Activated naive CD4-positive, alpha-beta T cell treated with anti-CD3 and anti-CD28 coated beads, Interleukin-2, amount 50 U/mL, for 24 hours (primary cell): Measurements from ENCODE around the gene ELP4.
"Not testable (repeated sequence)": the region's sequence is repeated elsewhere in the genome, so short reads cannot be mapped to it uniquely, and the experiment has no call there.

Experiments used
- H3K27ac Mint-ChIP-seq: one replicate; pipeline ENCODE4 v1.8.0; 2021; ENCODE audit warnings: mild to moderate bottlenecking, mixed read lengths
- H3K27me3 Mint-ChIP-seq: one replicate; pipeline ENCODE4 v1.8.0; 2021; ENCODE audit warnings: mixed read lengths
- H3K36me3 Mint-ChIP-seq: one replicate; pipeline ENCODE4 v1.8.0; 2021; ENCODE audit warnings: mixed read lengths
- H3K4me1 Mint-ChIP-seq: one replicate; pipeline ENCODE4 v1.8.0; 2021; ENCODE audit warnings: mixed read lengths
- H3K4me3 Mint-ChIP-seq: one replicate; pipeline ENCODE4 v1.8.0; 2021; ENCODE audit warnings: mild to moderate bottlenecking, mixed read lengths
- H3K9me3 Mint-ChIP-seq: one replicate; pipeline ENCODE4 v1.8.0; 2021; ENCODE audit warnings: mixed read lengths

The ELP4 gene

GRCh38 chr11:31740731-31741368 lies 231.3 kb downstream of the ELP4 start:
- not testable (repeated sequence) for H3K4me3 Mint-ChIP-seq, H3K4me1 Mint-ChIP-seq, H3K27me3 Mint-ChIP-seq, H3K36me3 Mint-ChIP-seq, H3K9me3 Mint-ChIP-seq, H3K27ac Mint-ChIP-seq

GRCh38 chr11:31747581-31747980 lies 238.0 kb downstream of the ELP4 start:
- no peak overlapping the region for H3K4me3 Mint-ChIP-seq
- H3K27ac Mint-ChIP-seq: no peak overlapping the region
- H3K36me3 Mint-ChIP-seq: peaks cover 11% of the 10 kb centered on the region
- no peaks in the 10 kb centered on the region for H3K27me3 Mint-ChIP-seq
- H3K9me3 Mint-ChIP-seq: no peaks in the 10 kb centered on the region
- H3K4me1 Mint-ChIP-seq: no peaks in the 10 kb centered on the region

- peaks cover 3% of the 10 kb centered on the region for H3K36me3 Mint-ChIP-seq
- H3K9me3 Mint-ChIP-seq: no peaks in the 10 kb centered on the region
- H3K4me1 Mint-ChIP-seq: no peaks in the 10 kb centered on the region
- H3K27ac Mint-ChIP-seq: no peak overlapping the region
- no peak overlapping the region for H3K4me3 Mint-ChIP-seq
- H3K27me3 Mint-ChIP-seq: no peaks in the 10 kb centered on the region
Measured at GRCh38 chr11:31757260-31757835, 247.8 kb downstream of the ELP4 start.

GRCh38 chr11:31761636-31762035 lies 252.1 kb downstream of the ELP4 start:
- Mint-ChIP-seq H3K36me3 (peaks cover 2% of the 10 kb centered on the region), H3K4me3 (no peak overlapping the region), H3K27ac (no peak overlapping the region), H3K27me3 (no peaks in the 10 kb centered on the region), H3K4me1 (no peaks in the 10 kb centered on the region), H3K9me3 (no peaks in the 10 kb centered on the region)

GRCh38 chr11:31763296-31763695 lies 253.7 kb downstream of the ELP4 start:
- peaks cover 2% of the 10 kb centered on the region for H3K36me3 Mint-ChIP-seq
- H3K4me3 Mint-ChIP-seq: no peak overlapping the region
- no peak overlapping the region for H3K27ac Mint-ChIP-seq
- no peaks in the 10 kb centered on the region for H3K4me1 Mint-ChIP-seq
- H3K27me3 Mint-ChIP-seq: no peaks in the 10 kb centered on the region
- H3K9me3 Mint-ChIP-seq: no peaks in the 10 kb centered on the region

- H3K9me3 Mint-ChIP-seq: no peaks in the 10 kb centered on the region
- H3K27me3 Mint-ChIP-seq: no peaks in the 10 kb centered on the region
- H3K4me3 Mint-ChIP-seq: no peak overlapping the region
- H3K36me3 Mint-ChIP-seq: peaks cover 2% of the 10 kb centered on the region
- no peak overlapping the region for H3K27ac Mint-ChIP-seq
- no peaks in the 10 kb centered on the region for H3K4me1 Mint-ChIP-seq
Measured at GRCh38 chr11:31764261-31764660, 254.7 kb downstream of the ELP4 start.

- Mint-ChIP-seq H3K9me3 (no peaks in the 10 kb centered on the region), H3K27me3 (no peaks in the 10 kb centered on the region), H3K4me1 (no peaks in the 10 kb centered on the region), H3K27ac (no peak overlapping the region), H3K4me3 (no peak overlapping the region), H3K36me3 (peaks cover 2% of the 10 kb centered on the region)
Measured at GRCh38 chr11:31764766-31765165, 255.2 kb downstream of the ELP4 start.

GRCh38 chr11:31767066-31767465 lies 257.5 kb downstream of the ELP4 start:
- H3K27me3 Mint-ChIP-seq: no peaks in the 10 kb centered on the region
- H3K27ac Mint-ChIP-seq: no peak overlapping the region
- peaks cover 4% of the 10 kb centered on the region for H3K36me3 Mint-ChIP-seq
- H3K4me1 Mint-ChIP-seq: no peaks in the 10 kb centered on the region
- H3K9me3 Mint-ChIP-seq: no peaks in the 10 kb centered on the region
- H3K4me3 Mint-ChIP-seq: no peak overlapping the region

- H3K4me3 Mint-ChIP-seq: no peak overlapping the region
- no peaks in the 10 kb centered on the region for H3K9me3 Mint-ChIP-seq
Measured at GRCh38 chr11:31767685-31768084, 258.1 kb downstream of the ELP4 start.

GRCh38 chr11:31768749-31769640 lies 259.4 kb downstream of the ELP4 start:
- Mint-ChIP-seq H3K27ac (no peak overlapping the region), H3K9me3 (no peaks in the 10 kb centered on the region), H3K27me3 (no peaks in the 10 kb centered on the region), H3K4me3 (no peak overlapping the region), H3K36me3 (peaks cover 14% of the 10 kb centered on the region), H3K4me1 (no peaks in the 10 kb centered on the region)

More at GRCh38 chr11:31767685-31768084, 258.1 kb downstream of the ELP4 start:
- H3K4me1 Mint-ChIP-seq: no peaks in the 10 kb centered on the region
- no peaks in the 10 kb centered on the region for H3K27me3 Mint-ChIP-seq
- H3K27ac Mint-ChIP-seq: no peak overlapping the region
- H3K36me3 Mint-ChIP-seq: peaks cover 9% of the 10 kb centered on the region

GRCh38 chr11:31770011-31770700 lies 260.6 kb downstream of the ELP4 start:
- H3K4me3 Mint-ChIP-seq: no peak overlapping the region
- no peaks in the 10 kb centered on the region for H3K27me3 Mint-ChIP-seq
- no peak overlapping the region for H3K27ac Mint-ChIP-seq
- H3K36me3 Mint-ChIP-seq: peaks cover 14% of the 10 kb centered on the region
- H3K9me3 Mint-ChIP-seq: no peaks in the 10 kb centered on the region
- no peaks in the 10 kb centered on the region for H3K4me1 Mint-ChIP-seq

GRCh38 chr11:31772412-31772811 lies 262.8 kb downstream of the ELP4 start:
- Mint-ChIP-seq H3K4me3 (no peak overlapping the region), H3K9me3 (no peaks in the 10 kb centered on the region), H3K27me3 (no peaks in the 10 kb centered on the region), H3K4me1 (no peaks in the 10 kb centered on the region), H3K36me3 (peaks cover 15% of the 10 kb centered on the region), H3K27ac (peak overlapping the region; percentile 55)

- Mint-ChIP-seq H3K4me1 (no peaks in the 10 kb centered on the region), H3K4me3 (no peak overlapping the region), H3K9me3 (no peaks in the 10 kb centered on the region), H3K36me3 (peaks cover 14% of the 10 kb centered on the region), H3K27me3 (no peaks in the 10 kb centered on the region), H3K27ac (no peak overlapping the region)
Measured at GRCh38 chr11:31779374-31779791, 269.8 kb downstream of the ELP4 start.

GRCh38 chr11:31780078-31780477 lies 270.5 kb downstream of the ELP4 start:
- Mint-ChIP-seq H3K9me3 (no peaks in the 10 kb centered on the region), H3K27me3 (no peaks in the 10 kb centered on the region), H3K4me3 (no peak overlapping the region), H3K4me1 (no peaks in the 10 kb centered on the region), H3K36me3 (peaks cover 14% of the 10 kb centered on the region), H3K27ac (no peak overlapping the region)

GRCh38 chr11:31780480-31780971 lies 271.0 kb downstream of the ELP4 start:
- no peak overlapping the region for H3K4me3 Mint-ChIP-seq

More at GRCh38 chr11:31780480-31780971, 271.0 kb downstream of the ELP4 start:
- H3K27me3 Mint-ChIP-seq: no peaks in the 10 kb centered on the region
- H3K9me3 Mint-ChIP-seq: no peaks in the 10 kb centered on the region
- no peaks in the 10 kb centered on the region for H3K4me1 Mint-ChIP-seq
- peaks cover 14% of the 10 kb centered on the region for H3K36me3 Mint-ChIP-seq
- no peak overlapping the region for H3K27ac Mint-ChIP-seq
